NB4 (cell line): ENCODE results near the gene ZDHHC3.

Experiments used
- DNase-seq: peaks from one replicate; pipeline ENCODE4 v3.0.0; 2010; ENCODE audit warnings: low read depth
- H3K4me3 ChIP-seq: one replicate; pipeline ENCODE4 v1.5.1; 2011; ENCODE audit warnings: mild to moderate bottlenecking, low read depth, low read length, moderate library complexity
- CTCF ChIP-seq: IDR thresholded peaks from one replicate; pipeline ENCODE4 v1.5.1; 2012; ENCODE audit warnings: low read depth, low read length
- MAX ChIP-seq: IDR thresholded peaks from 2 replicates; pipeline ENCODE4 v1.6.1; 2011; ENCODE audit warnings: low read depth, low read length
- MYC ChIP-seq: IDR thresholded peaks from 2 replicates; pipeline ENCODE4 v1.6.1; 2011; ENCODE audit warnings: low read depth, low read length
- POLR2A ChIP-seq: IDR thresholded peaks from 2 replicates; pipeline ENCODE4 v1.6.1; 2011; ENCODE audit warnings: mild to moderate bottlenecking; ENCODE audit not compliant: insufficient read length; ENCODE audit errors: extremely low read depth

Gene ZDHHC3

GRCh38 chr3:44877333-44877732, 98.6 kb downstream of the ZDHHC3 start:
- DNase-seq: no peak
- TF ChIP-seq CTCF: no peak
- TF ChIP-seq POLR2A: no peak
- no peak for TF ChIP-seq MAX
- TF ChIP-seq MYC: no peak
- H3K4me3 ChIP-seq: no peak overlapping the region

- DNase-seq: no peak
- H3K4me3 ChIP-seq: no peak overlapping the region
- no peak for TF ChIP-seq MAX
- TF ChIP-seq CTCF: no peak
- TF ChIP-seq MYC: no peak
- TF ChIP-seq POLR2A: no peak
Measured at GRCh38 chr3:44875596-44875995, 100.4 kb downstream of the ZDHHC3 start.
